ENCODE results near the gene CCK.

CCK gene

DNA sequence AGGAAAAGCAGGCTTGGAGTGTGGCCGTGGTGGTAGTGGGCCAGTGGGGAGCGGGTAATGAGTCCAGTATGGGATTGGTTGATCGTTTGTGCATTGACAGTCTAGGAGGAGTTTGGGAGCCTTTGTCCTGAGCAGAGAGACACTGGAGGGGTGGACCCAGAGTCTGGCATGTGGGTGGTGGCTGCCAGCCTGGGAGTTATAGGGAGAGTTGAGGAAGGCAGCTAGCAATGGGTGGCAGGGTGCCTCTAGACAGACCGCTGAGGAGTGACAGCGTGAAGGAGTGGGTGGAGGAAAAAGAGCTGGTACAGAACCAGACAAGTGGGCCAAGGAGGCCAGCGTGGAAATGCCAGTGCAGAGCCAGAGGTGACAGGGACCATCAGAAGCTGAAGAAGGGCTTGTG, 1.9 kb upstream of the CCK start:
- DNase-seq: no peak

DNA sequence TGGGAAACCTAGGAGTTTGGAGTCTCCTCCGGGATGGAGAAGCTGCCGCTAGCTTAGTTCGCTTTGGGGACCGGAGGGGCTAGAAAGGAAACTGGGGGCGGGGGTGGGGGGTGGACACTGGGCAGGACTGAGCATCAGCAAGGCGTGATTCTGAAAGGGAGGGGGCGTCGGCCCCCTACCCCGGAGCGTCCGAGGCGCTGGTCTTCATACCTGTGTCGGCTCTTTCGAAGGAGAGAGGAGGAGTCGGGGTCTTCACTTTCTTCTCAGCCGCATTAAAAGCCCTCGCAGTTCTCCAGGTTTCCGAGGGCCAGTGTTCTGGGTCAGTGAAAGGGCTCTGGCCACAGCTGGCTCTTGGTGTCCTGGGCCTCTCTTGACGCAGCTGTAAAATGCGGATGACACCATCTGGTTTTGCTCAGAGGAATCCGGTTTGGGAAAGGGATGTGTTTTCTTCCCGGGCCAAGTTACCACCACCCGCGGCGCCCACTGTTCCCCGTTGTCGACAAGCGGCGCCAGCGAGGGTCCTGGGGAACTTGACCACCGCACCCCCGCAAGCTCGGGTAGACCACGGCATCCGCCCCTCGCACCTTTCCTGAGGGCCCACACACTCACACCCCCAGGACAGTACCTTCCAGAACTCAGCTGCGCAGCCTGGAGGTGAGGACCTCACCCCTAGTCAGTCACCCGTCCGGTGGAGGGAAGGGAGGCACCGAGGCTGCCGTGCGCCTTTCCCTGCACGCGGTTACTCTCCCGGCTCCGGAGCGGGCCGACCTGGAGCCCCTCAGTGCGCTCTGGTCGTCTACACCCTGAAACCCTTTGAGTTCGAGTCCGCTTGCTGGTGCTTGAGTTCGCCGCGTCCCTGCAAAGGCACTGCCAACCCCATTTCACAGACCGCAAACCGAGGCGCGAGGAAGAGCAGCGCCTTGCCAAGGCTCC, 660 bp downstream of the CCK start:
- DNase-seq: no peak

DNA sequence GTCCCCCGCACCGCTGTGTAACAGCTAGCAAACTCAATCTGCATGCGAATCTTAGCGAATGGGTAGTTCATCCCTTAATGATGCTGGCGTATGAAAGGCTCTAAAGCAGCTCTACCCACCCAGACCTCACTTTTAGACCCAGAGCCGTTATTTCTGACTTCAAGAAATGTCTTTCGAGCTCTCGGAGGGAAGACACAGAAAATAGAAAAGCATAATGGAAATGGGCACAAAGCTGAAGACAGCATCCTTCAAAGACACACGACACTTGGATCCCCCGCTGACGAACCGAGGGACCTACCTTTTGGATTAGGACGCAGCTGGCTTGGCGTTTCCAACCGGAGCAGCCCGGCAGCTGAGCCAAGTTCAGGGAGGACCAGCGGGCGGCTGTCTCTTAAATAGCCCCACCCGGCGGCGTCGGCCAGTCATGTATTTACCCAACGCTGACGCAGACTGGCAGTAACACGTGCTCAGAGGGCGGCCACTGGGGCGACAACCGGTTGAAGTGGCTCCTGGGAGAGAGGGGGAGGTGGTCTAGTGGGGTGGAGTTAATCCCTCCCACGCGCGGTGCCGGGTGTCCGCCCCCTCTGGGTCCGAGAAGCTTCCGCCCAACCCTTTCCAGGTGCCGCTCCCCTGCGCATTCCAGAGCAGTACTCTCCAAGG, 1.5 kb downstream of the CCK start:
- no peak for DNase-seq

DNA sequence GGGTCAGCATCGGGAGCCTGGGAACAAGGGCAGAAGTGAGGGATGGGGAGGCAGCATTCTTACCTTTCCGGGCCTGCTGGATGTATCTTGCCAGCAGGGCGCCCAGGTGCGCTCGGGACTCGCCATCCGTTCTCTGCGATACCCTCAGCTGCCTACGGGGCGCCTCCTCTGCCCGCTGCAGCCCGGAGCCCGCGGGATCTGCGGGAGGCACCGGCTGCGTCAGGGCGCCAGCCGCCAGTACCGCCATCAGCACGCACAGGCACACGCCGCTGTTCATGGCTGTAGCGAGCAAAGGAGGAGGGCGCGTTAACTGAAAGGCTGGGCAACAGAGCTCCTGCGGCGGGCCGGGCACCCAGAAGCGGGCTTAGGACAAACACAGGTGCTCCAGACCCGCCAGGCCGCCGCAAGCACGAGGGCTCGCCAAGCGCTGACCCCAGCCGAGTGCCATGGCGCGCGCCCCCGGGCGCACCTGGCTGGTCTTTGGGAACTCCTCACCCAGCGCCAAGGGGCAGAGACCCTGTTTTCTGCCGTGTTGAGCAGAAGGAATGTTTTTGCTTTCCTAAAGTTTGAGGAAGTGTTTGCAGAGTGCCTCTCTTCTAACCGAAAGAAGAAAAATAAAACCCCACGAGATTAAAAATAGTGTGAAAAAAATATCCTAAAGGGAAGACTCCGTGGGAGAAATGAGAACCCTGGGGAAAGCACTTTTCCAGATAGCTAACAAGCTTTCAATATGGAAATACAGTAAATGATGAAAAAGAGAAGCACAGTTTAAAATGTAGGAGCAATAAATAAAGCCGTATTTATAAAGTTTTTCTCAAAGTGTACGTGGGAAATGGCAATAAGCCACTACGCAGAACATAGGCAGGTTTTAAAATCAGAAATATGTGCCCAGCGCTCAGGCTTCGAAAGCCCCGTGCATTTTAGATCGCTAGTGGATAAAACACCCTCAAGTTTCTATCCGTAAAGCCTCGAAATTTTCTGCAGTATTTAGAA, 2.3 kb downstream of the CCK start:
- DNase-seq: no peak

DNA sequence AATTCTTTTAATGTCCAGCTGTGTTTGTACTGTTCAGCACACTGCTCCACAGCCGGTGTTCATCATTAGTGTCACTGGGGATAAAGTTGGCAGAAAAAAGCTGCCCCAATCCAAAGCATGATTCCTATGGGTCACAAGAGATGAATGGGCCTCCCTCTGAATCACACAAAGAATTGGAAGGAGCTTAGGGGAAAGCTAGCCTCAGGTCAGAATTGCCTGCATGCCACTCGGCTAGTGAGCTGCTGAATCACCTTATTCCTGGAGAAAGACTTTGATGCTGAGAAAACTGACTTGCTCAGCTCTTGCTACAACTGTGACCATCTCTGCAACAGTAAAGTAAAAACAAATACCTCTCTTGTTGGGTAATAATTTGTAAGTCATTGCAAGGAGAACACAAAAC, 3.5 kb downstream of the CCK start:
- DNase-seq: no peak

DNA sequence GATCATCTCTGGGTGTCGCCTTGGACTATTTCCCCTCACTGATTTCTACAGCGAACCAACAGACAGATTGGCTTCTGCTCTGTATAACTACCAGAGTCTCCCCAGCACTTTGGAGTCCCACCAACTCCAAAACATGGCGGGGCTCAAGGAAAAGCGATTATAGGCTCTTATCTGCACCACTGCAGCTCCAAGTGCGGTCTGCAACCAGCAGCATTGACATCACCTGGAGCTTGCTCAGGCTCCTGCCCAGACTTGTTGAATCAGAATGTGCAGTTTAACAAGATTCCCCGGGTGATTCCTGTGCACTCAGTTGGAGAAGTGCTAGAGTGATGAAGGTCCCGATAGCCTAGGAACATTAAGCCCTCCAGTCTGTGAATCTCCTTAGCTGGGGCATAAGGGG, 9.0 kb downstream of the CCK start:
- no peak for DNase-seq

DNA sequence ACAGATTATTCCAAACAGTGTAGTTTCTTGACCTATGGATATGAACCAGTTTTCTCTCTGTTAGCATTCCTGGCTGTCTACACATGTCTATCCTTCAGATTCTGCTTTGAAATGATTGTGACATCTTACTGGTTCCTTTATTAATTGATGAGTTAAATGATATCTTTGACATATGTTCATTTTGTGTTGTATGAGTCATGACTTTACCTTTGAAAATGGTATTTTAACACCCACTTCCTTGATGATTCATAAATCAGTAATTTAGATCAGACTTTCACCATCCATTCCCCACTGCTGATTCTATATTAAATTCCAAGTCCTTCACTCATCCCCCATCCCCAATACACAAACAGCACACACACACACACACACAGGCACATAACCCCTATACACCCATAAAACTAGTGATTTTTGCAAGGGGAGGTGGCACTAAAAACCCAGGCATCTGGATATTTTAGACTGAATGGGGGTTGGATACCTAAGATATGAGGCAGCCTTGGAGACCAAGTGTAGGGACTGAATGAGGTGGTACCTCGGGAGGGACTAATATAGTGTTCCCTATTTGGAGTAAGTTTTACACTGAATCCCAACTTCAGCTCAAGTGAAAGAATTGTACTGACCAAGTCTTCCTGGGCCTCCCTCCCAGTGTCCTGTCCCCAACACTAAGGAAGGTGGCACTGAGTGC, 9.7 kb downstream of the CCK start:
- DNase-seq: no peak

DNA sequence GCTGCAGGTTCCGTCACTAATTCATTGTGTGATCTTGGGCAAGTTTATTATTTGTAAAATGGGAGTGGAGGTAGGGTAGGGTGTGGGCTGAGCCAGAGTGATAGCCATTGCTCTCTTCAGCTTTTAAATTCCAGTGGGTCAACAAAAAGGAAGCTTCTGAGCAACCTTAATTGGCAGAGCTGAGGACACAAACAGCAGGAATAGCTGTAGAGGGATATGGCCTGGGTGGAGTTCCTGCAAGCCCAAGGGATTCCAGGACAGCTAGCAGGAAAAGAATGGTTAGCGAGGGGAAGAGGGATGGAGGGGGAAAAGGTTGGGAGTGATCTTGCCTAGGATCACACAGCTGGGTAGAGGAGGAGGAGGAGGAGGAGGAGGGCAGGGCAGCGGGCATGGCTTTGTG, 11.4 kb downstream of the CCK start:
- no peak for DNase-seq

DNA sequence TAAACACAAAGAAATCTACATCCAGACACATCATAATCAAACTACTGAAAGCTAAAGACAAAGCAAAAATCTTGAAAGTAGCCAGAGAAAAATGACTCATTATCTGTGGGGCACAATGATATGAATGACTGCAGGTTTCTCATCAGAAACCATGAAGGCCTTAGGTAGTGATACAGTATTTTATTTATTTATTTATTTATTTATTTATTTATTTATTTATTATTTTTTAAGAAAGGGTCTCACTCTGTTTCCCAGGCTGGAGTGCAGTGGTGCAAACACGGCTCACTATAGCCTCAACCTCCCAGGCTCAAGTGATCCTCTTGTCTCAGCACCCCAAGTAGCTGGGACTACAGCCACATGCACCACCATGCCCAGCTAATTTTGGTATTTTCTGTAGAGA, 15.2 kb downstream of the CCK start:
- DNase-seq: no peak

DNA sequence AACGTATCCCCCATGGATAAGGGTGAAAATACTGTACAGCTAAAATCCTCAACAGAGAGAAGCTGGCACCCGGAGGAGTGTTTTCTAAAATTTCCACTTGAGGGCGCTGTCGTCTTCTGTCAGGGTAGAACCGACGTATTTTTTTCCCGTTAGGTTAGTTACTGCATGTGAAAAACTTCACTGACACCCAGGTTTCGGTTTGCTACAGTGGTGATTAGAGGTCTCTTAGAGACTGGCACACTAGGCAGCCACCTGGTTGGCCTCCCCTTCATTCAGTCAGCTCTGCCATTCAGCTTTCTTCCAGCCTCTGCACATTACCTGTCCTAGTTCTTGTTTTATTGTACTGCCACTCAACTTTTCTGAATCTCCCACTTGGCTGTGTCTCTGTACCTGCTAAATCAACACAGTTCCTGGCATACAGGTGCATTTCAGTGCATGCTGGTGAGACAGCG, 18.4 kb downstream of the CCK start:
- DNase-seq: peak; percentile 67

DNA sequence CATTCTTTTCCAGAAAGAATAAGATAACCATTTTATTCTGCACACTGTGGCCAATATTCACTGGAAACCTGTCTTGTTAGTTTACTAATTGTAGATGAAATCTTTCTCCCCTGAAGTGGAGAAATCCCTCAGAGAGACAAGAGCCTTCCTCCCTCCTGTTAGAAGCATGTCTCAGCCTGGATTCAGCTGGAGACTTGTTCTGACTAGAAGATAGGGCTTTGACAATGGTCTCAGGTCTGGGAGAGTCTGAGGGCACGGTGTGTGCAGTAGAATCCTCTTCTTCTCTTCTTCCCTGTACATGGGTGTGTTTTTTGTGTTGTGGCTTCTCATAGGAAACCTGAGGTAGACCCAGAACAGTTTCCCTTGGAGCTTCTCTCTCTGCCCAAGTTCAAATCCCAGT, 19.9 kb downstream of the CCK start:
- no peak for DNase-seq

DNA sequence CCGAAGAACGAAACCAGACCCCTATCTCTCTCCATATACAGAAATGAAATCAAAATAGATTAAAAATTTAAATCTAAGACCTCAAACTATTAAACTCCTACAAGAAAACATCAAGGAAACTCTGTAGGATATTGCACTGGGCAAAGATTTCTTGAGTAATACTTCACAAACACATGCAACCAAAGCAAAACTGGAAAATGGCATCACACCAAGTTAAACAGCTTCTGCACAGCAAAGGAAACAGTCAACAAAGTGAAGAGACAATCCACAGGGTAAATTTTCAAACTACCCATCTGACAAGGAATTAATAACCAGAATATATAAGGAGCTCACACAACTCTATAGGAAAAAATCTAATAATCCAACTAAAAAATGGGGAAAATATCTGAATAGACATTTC, 29.4 kb downstream of the CCK start:
- no peak for DNase-seq

DNA sequence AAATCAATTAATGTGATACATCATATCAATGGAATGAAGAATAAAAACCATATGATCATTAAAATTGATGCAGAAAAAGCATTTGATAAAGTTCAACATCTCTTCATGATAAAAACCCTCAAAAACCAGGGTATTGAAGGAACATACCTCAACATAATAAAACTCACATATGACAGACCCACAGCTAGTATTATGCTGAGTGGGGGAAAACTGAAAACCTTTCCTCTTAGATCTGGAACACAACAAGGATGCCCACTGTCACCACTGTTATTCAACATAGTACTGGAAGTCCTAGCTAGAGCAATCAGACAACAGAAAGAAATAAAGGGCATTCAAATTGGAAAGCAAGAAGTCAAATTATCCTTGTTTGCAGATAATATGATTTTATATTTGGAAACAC, 30.5 kb downstream of the CCK start:
- no peak for DNase-seq

DNA sequence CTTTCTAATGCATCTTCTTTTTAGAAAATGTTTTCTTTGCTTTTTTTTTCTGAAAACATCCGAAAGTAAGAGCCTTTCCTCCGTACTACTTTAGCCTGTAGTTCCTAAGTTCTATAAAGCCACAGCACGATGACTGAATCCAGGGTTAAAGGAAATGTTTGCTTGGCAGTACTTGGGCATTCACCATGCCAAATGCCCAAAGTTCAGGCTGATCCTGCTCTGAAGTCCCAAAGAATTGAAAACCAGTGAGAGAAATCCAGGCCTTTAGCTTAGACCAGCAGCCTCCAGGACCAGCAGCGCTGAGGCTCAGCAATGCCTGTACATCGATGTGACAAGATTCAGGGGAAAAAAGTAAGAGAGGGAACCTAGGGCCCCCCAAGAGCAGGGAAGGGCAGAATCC, 35.1 kb downstream of the CCK start:
- DNase-seq: no peak

DNA sequence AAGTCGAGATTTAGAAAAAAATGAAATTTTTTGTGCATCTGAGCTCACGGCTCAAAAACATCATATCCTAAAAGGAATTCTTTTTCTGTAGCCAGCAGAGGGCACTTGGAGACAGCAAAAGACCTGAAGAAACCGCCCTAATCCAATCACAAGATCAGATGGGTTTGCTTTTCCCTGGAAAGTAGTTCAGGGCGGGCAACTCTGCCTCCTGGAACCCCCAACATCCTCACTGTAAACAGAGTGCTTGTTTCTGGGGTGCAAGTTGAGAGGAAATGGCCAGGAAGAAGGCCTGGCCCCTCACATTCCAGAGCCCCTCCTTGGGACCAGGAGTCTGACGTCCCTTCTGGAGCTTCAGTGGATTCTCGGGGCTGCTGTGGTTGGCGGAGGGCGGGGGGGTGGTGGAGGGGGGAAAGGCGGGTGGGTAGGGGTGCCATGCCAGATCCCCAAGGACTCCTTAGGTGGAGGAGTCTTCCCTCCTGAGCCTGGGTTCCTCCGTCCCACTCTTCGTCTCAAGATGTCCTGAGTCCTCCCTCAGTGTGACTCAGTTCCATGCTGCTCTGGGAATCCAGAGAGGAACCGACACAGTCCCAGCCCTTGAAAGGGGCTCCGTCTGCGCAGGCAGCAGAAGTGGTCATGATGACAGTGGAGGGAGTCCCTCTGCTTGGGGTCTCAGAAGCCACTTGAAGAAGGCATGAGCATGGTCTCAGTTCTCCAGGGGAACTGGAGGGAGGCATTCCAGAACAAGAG, 35.9 kb downstream of the CCK start:
- peak; percentile 27 for DNase-seq

DNA sequence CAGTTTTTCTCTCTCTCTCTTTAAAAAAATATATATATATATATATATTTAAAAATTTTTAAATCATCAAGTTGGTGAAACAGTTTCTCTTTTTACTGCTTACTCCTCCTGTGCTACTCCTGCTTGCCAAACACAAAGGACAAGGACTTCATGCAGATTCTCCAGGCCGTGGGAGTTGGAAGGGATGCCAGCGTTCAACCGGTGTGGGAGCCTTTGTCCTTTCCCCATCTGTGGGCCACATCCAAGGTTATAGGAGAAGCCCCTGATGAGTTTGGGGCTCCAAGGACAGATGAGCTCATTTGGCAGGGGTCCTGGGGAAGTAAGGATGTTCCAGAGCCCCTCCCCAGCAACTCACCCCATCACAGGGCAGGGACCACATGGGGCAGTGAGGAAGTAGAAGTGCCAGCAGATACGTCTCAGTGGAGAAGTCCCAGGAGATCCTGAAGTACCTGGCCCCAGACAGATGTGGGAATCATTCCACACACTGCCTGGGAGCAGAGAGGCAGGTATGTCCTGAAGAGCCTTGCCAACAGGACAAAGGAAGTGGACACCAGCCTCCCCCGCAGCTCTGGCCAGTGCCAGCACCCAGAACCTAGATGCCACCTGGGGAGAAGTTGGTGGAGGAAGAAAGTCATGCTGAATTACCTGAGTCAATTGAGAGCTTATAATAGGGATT, 36.6 kb downstream of the CCK start:
- no peak for DNase-seq

DNA sequence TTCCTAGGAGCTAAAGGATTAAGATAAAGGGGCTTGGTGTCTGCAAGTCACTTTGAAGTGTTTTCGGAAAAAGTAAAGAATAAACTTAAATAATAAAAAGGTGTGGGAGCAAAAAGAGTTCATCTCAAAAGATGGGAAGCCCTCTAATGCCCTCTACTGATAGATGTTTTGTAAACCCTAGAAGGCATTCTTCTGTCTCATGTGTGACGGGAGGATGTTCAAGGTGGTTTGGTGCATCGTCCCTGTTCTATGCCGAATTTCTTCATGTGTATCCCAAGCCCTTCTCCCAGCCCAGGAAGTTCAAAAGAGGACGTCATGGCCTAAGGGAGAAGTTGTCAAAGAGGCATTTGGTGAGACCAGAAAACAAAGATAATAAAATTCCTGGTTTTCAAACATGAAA, 37.2 kb downstream of the CCK start:
- no peak for DNase-seq

DNA sequence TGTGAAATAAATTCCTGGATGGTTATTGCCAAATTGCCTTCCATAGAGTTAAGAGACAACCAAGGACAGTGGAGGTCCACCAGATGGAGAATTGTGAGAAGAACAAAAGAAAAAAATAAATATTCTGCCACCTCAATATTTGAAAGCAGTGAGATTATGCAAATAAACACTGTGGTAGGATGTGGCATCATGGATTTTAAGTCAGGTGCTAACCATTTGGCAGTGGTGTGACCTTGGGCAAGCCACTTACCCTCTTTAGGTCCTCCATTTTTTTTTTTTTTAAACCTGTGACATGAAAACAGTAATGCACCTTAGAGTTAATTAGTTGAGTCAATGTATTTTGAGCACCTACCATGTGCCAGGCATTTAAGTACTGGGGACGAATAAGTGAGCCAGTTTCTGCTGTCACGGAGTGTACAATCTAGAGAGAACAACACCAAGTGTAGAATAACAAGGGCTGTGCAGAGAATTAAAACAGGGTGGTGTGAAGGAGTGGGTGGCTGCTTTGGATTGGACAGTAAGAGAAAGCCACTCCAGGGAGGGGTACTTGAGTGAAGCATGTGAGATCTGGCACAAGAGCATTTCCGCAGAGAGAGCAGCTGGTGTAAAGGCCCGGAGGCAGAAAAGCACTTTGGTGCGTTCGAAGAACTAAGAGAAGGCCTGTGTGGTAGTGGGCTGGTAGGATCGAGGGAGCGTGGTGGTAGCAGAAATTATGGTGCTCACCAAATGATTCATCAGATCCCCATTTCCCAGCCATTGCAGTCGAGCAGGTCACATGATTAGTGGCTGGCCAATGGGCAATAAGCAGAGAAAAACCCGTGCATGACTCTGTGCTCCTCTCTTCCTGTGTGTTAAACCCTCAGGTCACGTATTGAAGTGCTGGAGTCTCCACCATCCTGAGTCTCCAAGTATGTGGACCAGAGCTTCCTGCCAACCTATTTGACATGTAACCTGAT, 39.2 kb downstream of the CCK start:
- no peak for DNase-seq

DNA sequence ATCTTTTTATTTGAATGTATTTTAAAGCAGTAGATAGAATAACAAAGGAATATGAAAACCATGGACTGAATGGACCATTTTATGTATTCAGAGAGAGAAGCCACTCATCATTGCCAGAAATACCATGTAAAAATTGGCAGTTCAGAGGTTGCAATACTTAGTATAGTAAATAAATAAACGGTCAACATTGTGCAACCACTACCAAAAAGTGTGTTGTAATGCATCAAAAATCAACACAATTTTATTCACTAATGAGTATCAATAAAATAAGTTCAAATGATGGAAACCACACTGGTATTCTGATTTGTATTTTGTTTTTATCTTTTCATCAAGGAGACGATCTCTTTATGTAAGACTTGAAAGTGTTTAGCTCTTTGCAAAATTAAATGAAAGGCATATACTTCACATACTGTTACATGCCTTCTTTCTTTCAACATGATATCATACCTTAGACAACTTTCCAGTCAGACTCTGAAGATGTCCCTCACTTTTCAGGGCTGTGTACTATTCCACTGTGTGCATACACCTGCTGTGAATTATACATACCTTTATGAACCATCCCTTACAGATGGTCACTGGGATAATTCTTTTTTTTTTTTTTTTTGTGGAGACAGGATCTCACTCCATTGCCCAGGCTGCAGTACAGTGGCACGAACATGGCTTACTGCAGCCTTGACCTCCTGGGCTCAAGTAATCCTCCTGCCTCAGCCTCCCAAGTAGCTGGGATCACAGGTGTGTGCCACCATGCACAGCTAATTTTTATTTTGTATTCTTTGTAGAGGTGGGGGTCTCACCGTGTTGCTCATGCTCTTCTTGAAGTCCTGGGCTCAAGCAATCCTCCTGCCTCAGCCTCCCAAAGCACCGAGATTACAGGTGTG, 40.3 kb downstream of the CCK start:
- DNase-seq: no peak

Data from midbrain (tissue), 1 donor.